ENCODE results near the gene CFB. TPM values are rescaled to one million over a fixed set of nuclear protein-coding genes. Genes with fewer than 3 reads are reported as not detected.
A peak's percentile ranks its signal among the peaks of the same experiment; 100 is the strongest.

CFB gene
- total and polyA plus RNA-seq, 2 of the 13 experiments (the other 11 are each of a cell fraction or from before 2014, with no cell fraction given) = 171 to 513 TPM

DNA sequence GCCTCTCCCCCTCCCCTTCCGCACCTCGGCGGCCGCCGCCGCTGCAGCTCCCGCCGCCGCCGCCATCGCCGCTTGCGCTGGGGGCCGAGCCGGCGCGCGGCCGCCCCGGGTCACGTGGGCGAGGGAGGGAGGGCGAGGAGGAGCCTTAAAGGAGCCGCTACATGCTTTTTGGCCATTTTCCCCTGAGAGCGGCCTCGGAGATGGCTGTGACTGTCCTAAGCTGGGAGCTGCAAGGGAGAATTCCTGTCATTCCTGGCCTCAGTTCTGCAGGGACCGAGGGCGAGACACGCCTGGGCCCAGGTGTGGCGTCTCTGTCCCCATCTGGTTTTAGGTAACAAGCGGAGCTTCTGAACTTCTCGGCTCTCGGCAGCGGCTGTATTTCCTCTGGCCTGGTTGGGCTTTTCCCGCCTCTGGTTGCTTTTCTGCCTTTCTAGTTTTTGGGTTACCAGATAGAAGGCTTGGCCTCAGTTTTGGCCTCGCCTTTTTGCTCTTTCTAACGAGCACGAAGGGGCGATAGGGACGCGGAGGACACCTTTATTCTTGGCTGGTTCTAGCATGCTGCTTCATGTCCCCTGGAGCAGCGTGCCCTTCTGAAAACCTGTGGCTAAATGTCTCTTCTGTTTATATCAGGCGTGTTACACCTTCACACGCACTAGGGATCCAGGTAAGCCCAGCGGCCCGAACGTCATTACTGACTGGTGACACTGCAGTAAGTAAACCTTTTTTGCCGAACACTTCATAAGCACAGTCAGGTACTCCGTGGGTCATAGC lies 48.1 kb upstream of the CFB start, which contains the start of gene EHMT2 (continued):
- TF ChIP-seq TEAD3 (CRISPR knock-in tag; optimal IDR thresholded peaks at IDR 0.05; ENCODE audit: borderline replicate concordance) (peak; percentile 42), ZNF878 (CRISPR knock-in tag; IDR thresholded peaks at IDR 0.05) (peak; percentile 35; the same call in 1 of the 2 replicates), ZNF670 (CRISPR knock-in tag; IDR thresholded peaks at IDR 0.05; ENCODE audit: borderline replicate concordance) (no peak), ZNF451 (CRISPR knock-in tag; IDR thresholded peaks at IDR 0.05) (no peak), ZNF577 (CRISPR knock-in tag; IDR thresholded peaks at IDR 0.05; ENCODE audit: borderline replicate concordance, low read depth) (no peak), XRCC5 (optimal IDR thresholded peaks at IDR 0.05; ENCODE audit: low read length) (no peak), YY1 (IDR thresholded peaks at IDR 0.05; ENCODE audit: insufficient read depth, insufficient replicate concordance, low read depth, low read length) (peak; percentile 90), YEATS2 (CRISPR knock-in tag; IDR thresholded peaks at IDR 0.05; ENCODE audit: borderline replicate concordance) (no peak; the same call in 1 of the 2 replicates), MTA1 (CRISPR knock-in tag; IDR thresholded peaks at IDR 0.05; ENCODE audit: borderline replicate concordance) (peak; percentile 8; the same call in 1 of the 2 replicates), ZBTB1 (CRISPR knock-in tag; IDR thresholded peaks at IDR 0.05; ENCODE audit: borderline replicate concordance) (no peak), NFKBIZ (CRISPR knock-in tag; IDR thresholded peaks at IDR 0.05) (peak; percentile 29; the same call in 1 of the 2 replicates), CEBPG (CRISPR knock-in tag; IDR thresholded peaks at IDR 0.05) (no peak), HOXA9 (CRISPR knock-in tag; IDR thresholded peaks at IDR 0.05; ENCODE audit: borderline replicate concordance) (no peak)
- TF ChIP-seq, protein P1, sequence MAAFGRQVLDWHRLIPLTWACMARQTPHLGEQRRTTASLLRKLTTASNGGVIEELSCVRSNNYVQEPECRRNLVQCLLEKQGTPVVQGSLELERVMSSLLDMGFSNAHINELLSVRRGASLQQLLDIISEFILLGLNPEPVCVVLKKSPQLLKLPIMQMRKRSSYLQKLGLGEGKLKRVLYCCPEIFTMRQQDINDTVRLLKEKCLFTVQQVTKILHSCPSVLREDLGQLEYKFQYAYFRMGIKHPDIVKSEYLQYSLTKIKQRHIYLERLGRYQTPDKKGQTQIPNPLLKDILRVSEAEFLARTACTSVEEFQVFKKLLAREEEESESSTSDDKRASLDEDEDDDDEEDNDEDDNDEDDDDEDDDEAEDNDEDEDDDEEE (CRISPR knock-in tag; IDR thresholded peaks at IDR 0.05) = no peak
- TF ChIP-seq, protein P2, sequence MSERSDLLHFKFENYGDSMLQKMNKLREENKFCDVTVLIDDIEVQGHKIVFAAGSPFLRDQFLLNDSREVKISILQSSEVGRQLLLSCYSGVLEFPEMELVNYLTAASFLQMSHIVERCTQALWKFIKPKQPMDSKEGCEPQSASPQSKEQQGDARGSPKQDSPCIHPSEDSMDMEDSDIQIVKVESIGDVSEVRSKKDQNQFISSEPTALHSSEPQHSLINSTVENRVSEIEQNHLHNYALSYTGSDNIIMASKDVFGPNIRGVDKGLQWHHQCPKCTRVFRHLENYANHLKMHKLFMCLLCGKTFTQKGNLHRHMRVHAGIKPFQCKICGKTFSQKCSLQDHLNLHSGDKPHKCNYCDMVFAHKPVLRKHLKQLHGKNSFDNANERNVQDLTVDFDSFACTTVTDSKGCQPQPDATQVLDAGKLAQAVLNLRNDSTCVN (CRISPR knock-in tag; IDR thresholded peaks at IDR 0.05; ENCODE audit: borderline replicate concordance) = no peak; the same call in 1 of the 2 replicates
